Activated CD4-positive, alpha-beta T cell treated with anti-CD3 and anti-CD28 coated beads, Interleukin-2, amount 10 ng/mL, durations not matched to agents 24 days and 14 days (primary cell): ENCODE results near the gene SIN3B. TPM values are rescaled to one million over a fixed set of nuclear protein-coding genes. Genes with fewer than 3 reads are reported as not detected.

Experiments
- DNase-seq: peaks from one replicate; pipeline ENCODE4 v3.0.0; 2022
- H3K27ac Mint-ChIP-seq: one replicate; pipeline ENCODE4 v1.8.0; 2022; ENCODE audit warnings: mild to moderate bottlenecking, mixed read lengths
- H3K27me3 Mint-ChIP-seq: one replicate; pipeline ENCODE4 v1.8.0; 2022; ENCODE audit warnings: mixed read lengths
- H3K36me3 Mint-ChIP-seq: one replicate; pipeline ENCODE4 v1.8.0; 2022; ENCODE audit warnings: low read depth, mild to moderate bottlenecking, mixed read lengths
- H3K4me1 Mint-ChIP-seq: one replicate; pipeline ENCODE4 v1.8.0; 2021; ENCODE audit warnings: mixed read lengths
- H3K4me3 Mint-ChIP-seq: one replicate; pipeline ENCODE4 v1.8.0; 2022; ENCODE audit warnings: mild to moderate bottlenecking, moderate library complexity, mixed read lengths
- H3K9me3 Mint-ChIP-seq: one replicate; pipeline ENCODE4 v1.8.0; 2021; ENCODE audit warnings: mixed read lengths
- intact Hi-C: fragments of 100-400 bp; cut with micrococcal nuclease; formaldehyde crosslinking; loops from one replicate; pipeline ENCODE4 v1.15.1; 2023
- total RNA-seq: library from RNA; stranded (reverse); gene quantifications from 2 replicates; pipeline ENCODE4 v1.2.3, GENCODE V29; 2022

The SIN3B gene
- total RNA-seq, 1 donor from 2014 or later: 43.9 TPM

DNA sequence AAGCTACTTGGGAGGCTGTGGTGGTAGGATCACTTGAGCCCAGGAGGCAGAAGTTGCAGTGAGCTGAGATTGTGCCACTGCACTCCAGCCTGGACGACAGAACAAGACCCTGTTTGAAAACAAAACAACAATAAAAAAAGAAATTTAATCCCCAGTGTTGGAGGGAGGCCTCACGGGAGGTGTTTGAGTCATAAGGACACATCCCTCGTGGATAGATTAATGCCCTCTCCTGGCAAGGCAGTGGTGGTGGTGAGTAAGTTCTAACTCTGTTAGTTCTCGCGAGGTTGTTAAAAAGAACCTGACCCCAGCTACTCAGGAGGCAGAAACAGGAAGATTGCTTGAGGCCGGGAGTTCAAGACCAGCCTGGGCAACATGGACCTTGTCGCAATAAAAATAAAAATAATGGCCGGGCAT is 27.6 kb upstream of the SIN3B start:
- Mint-ChIP-seq H3K9me3 (peaks cover 1% of the 10 kb centered on the region), H3K4me1 (no peaks in the 10 kb centered on the region), H3K27me3 (no peaks in the 10 kb centered on the region), H3K36me3 (peaks cover under 1% of the 10 kb centered on the region), H3K4me3 (no peak overlapping the region), H3K27ac (no peak overlapping the region)
- intact Hi-C loops: no loop called here
- no peak for DNase-seq

DNA sequence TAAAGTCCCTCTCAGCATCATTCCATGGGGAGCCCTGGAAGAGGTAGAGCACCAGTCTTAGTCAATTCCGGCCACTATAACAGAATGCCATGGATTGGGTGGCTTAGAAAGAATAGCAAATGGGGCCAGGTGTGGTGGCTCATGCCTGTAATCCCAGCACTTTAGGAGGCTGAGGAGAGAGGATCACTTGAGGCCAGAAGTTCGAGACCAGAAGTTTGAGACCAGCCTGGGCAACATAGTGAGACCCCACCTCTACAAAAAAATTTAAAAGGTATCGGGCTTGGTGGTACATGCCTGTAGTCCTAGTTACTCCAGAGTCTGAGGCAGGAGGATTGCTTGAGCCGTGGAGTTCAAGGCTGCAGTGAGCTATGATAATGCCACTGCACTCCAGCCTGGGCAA is 25.0 kb upstream of the SIN3B start:
- Mint-ChIP-seq H3K36me3 (no peaks in the 10 kb centered on the region), H3K27me3 (no peaks in the 10 kb centered on the region)

DNA sequence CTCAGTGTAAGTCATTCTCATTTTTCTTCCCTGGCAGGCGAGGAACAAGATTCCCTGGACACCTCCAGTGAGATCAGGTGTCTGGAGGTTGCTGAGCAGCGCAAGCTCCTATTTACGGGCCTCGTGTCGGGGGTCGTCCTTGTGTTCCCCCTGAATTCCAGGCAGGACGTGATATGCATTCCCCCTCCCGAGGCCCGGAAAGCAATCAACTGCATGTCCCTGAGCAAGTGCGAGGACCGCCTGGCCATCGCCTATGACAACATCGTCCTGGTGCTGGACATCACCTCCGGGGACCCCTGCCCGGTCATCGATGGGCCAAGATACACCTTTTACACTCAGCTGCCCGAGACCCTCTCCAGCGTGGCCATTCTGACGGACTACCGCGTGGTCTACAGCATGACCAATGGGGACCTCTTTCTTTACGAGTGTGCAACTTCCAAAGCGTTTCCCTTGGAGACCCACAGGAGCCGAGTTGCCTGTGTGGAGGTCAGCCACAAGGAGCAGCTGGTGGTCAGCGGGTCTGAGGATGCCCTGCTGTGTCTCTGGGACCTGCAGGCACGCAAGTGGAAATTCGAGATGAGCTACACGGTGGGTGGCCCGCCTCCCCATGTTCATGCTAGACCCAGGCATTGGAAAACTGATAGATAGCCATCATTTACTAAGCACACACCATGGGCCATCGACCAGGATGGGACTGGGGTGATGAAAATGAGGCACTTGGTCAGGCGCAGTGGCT is 21.5 kb upstream of the SIN3B start:
- Mint-ChIP-seq H3K27ac (no peak overlapping the region), H3K4me1 (no peaks in the 10 kb centered on the region), H3K9me3 (no peaks in the 10 kb centered on the region), H3K27me3 (peaks cover 1% of the 10 kb centered on the region), H3K4me3 (no peak overlapping the region), H3K36me3 (no peaks in the 10 kb centered on the region)
- no peak for DNase-seq
- intact Hi-C loops: no loop called here

More for the DNA sequence above, 25.0 kb upstream of the SIN3B start:
- intact Hi-C loops: no loop called here
- H3K4me3 Mint-ChIP-seq: no peak overlapping the region
- DNase-seq: no peak
- H3K27ac Mint-ChIP-seq: no peak overlapping the region
- no peaks in the 10 kb centered on the region for H3K4me1 Mint-ChIP-seq
- no peaks in the 10 kb centered on the region for H3K9me3 Mint-ChIP-seq

DNA sequence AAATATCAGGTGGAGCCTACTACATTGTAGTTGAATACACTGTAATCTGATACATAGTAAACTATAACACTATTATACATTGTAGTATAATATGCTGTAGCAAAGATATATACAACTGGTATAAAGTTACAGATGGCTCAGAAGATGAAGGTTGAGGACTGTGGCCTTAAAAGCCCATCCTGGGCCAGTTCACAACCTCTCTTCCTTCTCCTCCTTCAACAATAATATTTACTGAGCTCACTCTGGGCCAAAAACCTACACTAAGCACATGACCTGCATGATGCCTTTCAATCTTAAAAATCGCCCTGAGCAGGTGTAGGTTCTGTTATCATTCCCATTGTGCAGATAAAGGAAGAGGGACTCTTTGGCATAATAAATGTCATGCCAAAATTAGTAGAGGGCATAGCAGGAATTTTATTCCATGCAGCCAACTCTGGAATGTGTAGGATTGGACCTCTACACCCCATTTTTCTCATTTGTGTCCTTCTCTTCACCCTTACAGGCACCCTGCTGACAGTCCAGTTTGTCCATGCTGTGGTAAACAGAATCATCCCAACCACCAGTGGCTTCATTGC is 14.6 kb upstream of the SIN3B start:
- H3K36me3 Mint-ChIP-seq: no peaks in the 10 kb centered on the region
- H3K4me1 Mint-ChIP-seq: no peaks in the 10 kb centered on the region
- intact Hi-C loops: no loop called here
- no peak overlapping the region for H3K27ac Mint-ChIP-seq
- H3K27me3 Mint-ChIP-seq: peaks cover 1% of the 10 kb centered on the region
- no peak for DNase-seq
- no peaks in the 10 kb centered on the region for H3K9me3 Mint-ChIP-seq
- H3K4me3 Mint-ChIP-seq: no peak overlapping the region

DNA sequence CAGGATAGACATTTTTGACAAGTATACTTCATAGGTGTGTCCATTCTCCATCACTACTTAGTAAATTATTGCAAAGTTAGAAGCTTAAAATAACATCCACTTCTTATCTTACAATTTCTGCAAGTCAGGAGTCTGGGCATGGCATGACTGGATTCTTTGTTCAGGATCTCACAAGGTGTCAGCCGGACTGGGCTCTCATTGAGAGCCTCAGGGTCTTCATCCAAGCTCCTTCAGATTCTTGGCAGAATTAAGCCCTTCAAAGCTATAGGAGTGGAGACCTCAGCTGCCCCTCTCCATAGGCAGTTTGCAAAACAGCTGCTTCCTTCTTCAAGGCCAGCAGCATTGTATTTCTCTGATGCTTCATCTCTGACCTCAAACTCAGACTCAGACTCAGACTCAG is 9.1 kb upstream of the SIN3B start:
- intact Hi-C loops: no loop called here
- H3K4me3 Mint-ChIP-seq: no peak overlapping the region
- DNase-seq: no peak
- no peak overlapping the region for H3K27ac Mint-ChIP-seq
- H3K9me3 Mint-ChIP-seq: no peaks in the 10 kb centered on the region
- H3K36me3 Mint-ChIP-seq: no peaks in the 10 kb centered on the region
- H3K27me3 Mint-ChIP-seq: peaks cover under 1% of the 10 kb centered on the region
- H3K4me1 Mint-ChIP-seq: peaks cover under 1% of the 10 kb centered on the region

DNA sequence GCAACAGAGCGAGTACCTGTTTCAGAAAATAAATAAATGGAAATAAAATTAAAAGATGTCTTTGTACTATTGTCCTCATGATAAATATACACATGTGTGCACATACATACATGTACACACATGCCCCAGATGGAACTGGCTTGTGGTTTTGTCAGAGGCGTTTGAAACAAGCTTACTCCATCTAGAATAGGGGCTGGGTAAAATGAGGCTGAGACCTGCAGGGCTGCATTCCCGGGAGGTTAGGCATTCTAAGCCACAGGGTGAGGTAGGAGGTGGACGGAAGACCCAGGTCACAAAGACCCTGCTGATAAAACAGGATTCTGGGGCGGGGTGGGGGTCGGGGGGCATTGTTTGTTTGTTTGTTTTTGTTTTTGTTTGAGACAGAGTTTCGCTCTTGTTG is 8.1 kb upstream of the SIN3B start:
- no peaks in the 10 kb centered on the region for H3K36me3 Mint-ChIP-seq
- peaks cover 6% of the 10 kb centered on the region for H3K4me1 Mint-ChIP-seq
- H3K4me3 Mint-ChIP-seq: no peak overlapping the region
- no peaks in the 10 kb centered on the region for H3K9me3 Mint-ChIP-seq
- intact Hi-C loops: no loop called here
- no peak overlapping the region for H3K27ac Mint-ChIP-seq
- DNase-seq: no peak
- peaks cover 11% of the 10 kb centered on the region for H3K27me3 Mint-ChIP-seq

DNA sequence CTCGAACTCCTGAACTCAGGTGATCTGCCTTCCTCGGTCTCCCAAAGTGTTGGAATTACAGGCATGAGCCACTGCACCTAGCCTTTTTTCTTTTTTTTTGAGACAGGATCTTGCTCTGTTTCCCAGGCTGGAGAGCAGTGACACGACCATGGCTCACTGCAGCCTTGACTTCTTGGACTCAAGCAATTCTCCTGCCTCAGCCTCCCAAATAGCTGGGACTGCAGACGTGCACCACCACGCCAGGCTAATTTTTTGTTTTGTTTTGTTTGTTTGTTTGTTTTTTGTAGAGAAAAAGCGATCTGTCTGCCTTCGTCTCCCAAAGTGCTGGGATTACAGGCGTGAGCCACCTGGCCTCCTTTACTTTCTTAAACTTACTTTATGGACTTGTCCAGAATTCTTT is 6.5 kb upstream of the SIN3B start:
- H3K27me3 Mint-ChIP-seq: peaks cover 24% of the 10 kb centered on the region
- no peak for DNase-seq
- H3K9me3 Mint-ChIP-seq: no peaks in the 10 kb centered on the region
- intact Hi-C loops: no loop called here
- H3K4me1 Mint-ChIP-seq: peaks cover 6% of the 10 kb centered on the region
- H3K4me3 Mint-ChIP-seq: no peak overlapping the region
- H3K27ac Mint-ChIP-seq: no peak overlapping the region
- no peaks in the 10 kb centered on the region for H3K36me3 Mint-ChIP-seq

DNA sequence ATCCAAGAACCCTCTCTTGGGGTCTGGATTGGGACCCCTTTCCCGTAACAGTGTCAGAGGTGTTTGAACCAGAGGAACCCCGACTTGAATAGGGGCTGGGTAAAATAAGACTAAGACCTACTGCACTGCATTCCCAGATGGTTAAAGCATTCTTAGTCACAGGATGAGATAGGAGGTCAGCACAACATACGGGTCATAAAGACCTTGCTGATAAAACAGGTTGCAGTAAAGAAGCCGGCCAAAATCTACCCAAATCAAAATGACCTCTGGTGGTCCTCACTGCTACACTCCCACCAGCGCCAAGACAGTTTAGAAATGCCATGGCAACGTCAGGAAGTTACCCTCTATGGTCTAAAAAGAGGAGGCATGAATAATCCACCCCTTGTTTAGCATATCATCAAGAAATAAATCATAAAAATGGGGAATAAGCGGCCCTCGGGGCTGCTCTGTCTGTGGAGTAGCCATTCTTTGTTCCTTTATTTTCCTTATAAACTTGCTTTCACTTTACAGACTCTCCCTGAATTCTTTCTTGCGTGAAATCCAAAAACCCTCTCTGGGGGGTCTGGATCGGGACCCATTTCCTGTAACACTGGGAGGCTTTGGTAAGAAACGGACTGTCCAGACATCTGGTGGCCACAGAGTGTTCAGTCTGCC is 4.4 kb upstream of the SIN3B start:
- Mint-ChIP-seq H3K9me3 (no peaks in the 10 kb centered on the region), H3K4me1 (peaks cover 9% of the 10 kb centered on the region), H3K27ac (no peak overlapping the region), H3K27me3 (peaks cover 24% of the 10 kb centered on the region), H3K36me3 (no peaks in the 10 kb centered on the region), H3K4me3 (peak overlapping the region; percentile 70)
- no peak for DNase-seq
- intact Hi-C loops: no loop called here

DNA sequence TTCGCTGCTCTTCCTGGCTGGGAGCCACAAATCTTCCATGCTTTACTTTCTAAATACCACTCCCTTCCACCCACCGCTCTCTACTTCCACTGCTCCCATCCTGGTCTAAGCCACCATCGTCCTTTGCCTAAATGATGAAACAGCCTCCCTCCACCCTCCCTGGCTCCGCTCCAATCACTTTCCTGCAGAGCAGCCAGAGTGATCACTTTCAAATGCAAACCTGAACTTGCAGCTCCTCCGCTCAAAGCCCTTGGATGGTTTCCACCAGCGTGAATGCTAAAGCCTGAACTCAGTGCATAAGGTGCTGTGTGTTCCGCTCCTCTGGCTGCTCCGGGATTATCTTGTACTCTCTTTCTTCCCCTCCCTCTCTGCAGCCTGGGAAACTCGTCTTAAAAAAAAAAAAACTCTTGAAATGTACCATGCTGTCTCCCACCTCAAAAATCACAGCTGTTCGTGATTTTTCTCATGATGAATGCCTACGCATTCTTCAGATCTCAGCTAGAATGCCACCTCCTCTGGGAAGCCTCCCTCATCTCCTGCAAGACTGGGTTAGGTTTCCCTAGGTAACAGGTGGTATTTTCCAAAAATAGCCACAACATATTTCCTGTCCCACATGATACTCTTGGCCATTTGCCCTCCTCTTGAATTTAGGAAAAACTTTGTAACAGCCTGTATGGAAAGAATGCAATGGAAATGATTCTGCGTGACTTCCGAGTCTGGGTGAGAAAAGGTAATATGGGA is 3.7 kb upstream of the SIN3B start:
- no peaks in the 10 kb centered on the region for H3K9me3 Mint-ChIP-seq
- intact Hi-C loops: no loop called here
- H3K27ac Mint-ChIP-seq: no peak overlapping the region
- peak overlapping the region; percentile 70 for H3K4me3 Mint-ChIP-seq
- peaks cover 24% of the 10 kb centered on the region for H3K27me3 Mint-ChIP-seq
- peaks cover 14% of the 10 kb centered on the region for H3K4me1 Mint-ChIP-seq
- no peaks in the 10 kb centered on the region for H3K36me3 Mint-ChIP-seq
- DNase-seq: no peak

DNA sequence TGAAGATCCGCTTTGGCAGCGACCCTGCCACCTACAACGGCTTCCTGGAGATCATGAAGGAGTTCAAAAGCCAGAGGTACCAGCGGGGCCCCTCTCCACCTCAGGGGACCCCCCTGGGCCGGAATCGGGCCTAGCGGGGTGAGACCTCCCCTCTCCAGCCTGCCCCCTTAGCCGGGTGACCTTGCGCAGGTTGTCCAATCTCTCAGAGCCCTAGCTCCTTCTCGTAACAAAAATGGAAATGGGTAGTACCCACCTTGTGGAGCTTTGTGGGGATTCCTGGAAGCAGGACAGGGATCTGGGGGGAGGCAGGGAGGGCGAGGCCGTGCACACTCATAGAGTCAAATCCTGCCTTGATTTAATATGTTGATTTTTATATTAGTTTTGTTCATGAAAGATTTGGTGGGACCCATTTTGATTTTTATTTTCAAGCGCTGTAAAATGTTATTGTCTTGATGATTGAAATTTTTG is 658 bp downstream of the SIN3B start:
- Mint-ChIP-seq H3K4me3 (peak overlapping the region; percentile 85), H3K27me3 (peaks cover 24% of the 10 kb centered on the region), H3K27ac (peak overlapping the region; percentile 85), H3K4me1 (peaks cover 19% of the 10 kb centered on the region), H3K9me3 (no peaks in the 10 kb centered on the region), H3K36me3 (peaks cover 27% of the 10 kb centered on the region)
- DNase-seq: peak; percentile 61
- intact Hi-C loops: loop anchor here (2.0 kb wide), 1 partner anchor 67 kb away; no protein-coding TSS in a partner anchor

DNA sequence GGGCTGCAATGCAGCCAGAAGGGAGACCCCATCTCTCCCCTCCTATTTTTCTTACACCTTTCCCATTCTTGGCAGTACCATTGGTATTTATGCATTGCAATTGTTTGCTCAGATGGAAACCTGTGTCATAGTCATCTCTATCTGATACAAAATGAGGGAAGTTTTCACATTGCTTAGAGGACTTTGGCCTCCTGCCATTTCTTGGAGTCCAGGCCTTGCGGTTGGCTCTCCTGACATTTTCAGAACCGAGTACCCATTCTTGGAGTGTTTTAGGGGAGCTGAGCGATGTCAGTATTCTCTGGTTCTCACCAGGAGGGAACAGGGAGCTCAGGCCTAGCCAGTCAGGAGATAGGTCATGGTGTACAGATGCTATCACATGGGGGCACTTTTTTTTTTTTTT is 1.5 kb downstream of the SIN3B start:
- peaks cover 28% of the 10 kb centered on the region for H3K36me3 Mint-ChIP-seq
- H3K9me3 Mint-ChIP-seq: no peaks in the 10 kb centered on the region
- DNase-seq: no peak
- H3K27ac Mint-ChIP-seq: no peak overlapping the region
- H3K4me3 Mint-ChIP-seq: peak overlapping the region; percentile 85
- H3K27me3 Mint-ChIP-seq: peaks cover 17% of the 10 kb centered on the region
- intact Hi-C loops: no loop called here
- H3K4me1 Mint-ChIP-seq: peaks cover 13% of the 10 kb centered on the region

DNA sequence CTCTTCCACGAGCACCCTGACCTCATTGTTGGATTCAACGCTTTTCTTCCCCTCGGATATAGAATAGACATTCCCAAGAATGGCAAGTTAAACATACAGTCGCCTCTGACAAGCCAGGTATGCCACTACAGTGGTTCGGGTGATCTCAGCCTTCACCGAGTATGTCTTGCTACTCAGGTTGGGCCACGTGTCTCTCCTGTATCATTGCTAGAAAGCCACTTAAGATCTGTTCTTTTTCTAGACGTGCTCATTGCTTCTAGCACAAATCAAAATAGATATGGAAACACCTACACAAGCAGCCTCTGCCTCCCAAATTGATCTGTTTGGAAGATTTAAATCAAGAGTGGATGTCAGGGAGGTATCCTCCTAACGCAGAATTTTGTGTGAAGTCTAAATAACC is 2.3 kb downstream of the SIN3B start:
- no peaks in the 10 kb centered on the region for H3K9me3 Mint-ChIP-seq
- H3K27me3 Mint-ChIP-seq: peaks cover 10% of the 10 kb centered on the region
- H3K27ac Mint-ChIP-seq: peak overlapping the region; percentile 6
- H3K4me1 Mint-ChIP-seq: peaks cover 13% of the 10 kb centered on the region
- peaks cover 33% of the 10 kb centered on the region for H3K36me3 Mint-ChIP-seq
- peak overlapping the region; percentile 10 for H3K4me3 Mint-ChIP-seq
- DNase-seq: no peak
- intact Hi-C loops: no loop called here

DNA sequence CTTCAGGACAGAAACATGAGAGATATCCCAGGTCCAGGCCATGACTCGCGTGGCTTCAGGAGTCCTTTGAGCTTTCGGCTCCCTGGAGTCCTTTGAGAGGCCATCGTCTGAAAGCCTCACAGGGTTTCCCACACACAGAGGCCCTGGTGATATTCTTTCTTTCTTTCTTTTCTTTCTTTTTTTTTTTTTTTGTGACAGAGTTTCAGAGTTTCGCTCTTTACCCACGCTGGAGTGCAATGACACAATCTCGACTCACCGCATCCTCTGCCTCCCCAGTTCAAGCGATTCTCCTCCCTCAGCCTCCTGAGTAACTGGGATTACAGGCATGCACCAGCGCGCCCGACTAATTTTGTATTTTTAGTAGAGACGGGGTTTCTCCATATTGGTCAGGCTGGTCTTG is 5.5 kb downstream of the SIN3B start:
- Mint-ChIP-seq H3K9me3 (no peaks in the 10 kb centered on the region), H3K36me3 (peaks cover 49% of the 10 kb centered on the region), H3K27ac (peak overlapping the region; percentile 48), H3K4me1 (peaks cover 10% of the 10 kb centered on the region), H3K4me3 (no peak overlapping the region), H3K27me3 (no peaks in the 10 kb centered on the region)
- no peak for DNase-seq
- intact Hi-C loops: no loop called here
